IMR-90 (cell line): ENCODE measurements around the gene ABHD1. TPM values are rescaled to one million over a fixed set of nuclear protein-coding genes. Genes with fewer than 3 reads are reported as not detected.

Experiments
- ATAC-seq: fragments of 200-7000 bp; cut with Tn5 transposase; 2 replicates; pipeline ENCODE4 v1.9.1; 2020; ENCODE audit warnings: low read depth, mild to moderate bottlenecking, moderate library complexity
- BruUV-seq: library from RNA; stranded (reverse); fragments of 400-500 nt; replicated peaks from 2 replicates; lab custom pipeline; 2021; lab: Mats Ljungman, UMichigan
- CTCF ChIA-PET: fragments of 300-600 bp; formaldehyde crosslinking; extraction: SDS; loops from one replicate; lab custom pipeline; 2021; ENCODE audit warnings: antibody characterized with exemption; lab: Yijun Ruan, JAX
- POLR2A ChIA-PET: fragments of 300-600 bp; sonication (Branson Sonifier 250); formaldehyde crosslinking; loops from one replicate; lab custom pipeline; 2022; ENCODE audit warnings: antibody characterized with exemption; ENCODE audit not compliant: unreplicated experiment; lab: Charles Lee
- DNase-seq: peaks from one replicate; pipeline ENCODE4 v3.0.0; 2013
- H2AFZ ChIP-seq: replicated peaks from 2 replicates; pipeline ENCODE3; 2013; ENCODE audit warnings: low read length, mild to moderate bottlenecking; ENCODE audit not compliant: poor library complexity
- H2AK5ac ChIP-seq: 2 replicates; pipeline ENCODE4 v1.6.1; 2013; ENCODE audit warnings: low read depth, low read length, inconsistent platforms
- H2AK9ac ChIP-seq: replicated peaks from 2 replicates; pipeline ENCODE3; 2013; ENCODE audit warnings: mild to moderate bottlenecking, low read depth, low read length, moderate library complexity; ENCODE audit not compliant: poor library complexity
- H2BK120ac ChIP-seq: 2 replicates; pipeline ENCODE4 v1.6.1; 2013; ENCODE audit warnings: low read depth, low read length, inconsistent platforms
- H2BK15ac ChIP-seq: 3 replicates; pipeline ENCODE4 v1.6.1; 2013; ENCODE audit warnings: low read depth, low read length, inconsistent platforms
- H2BK20ac ChIP-seq: 2 replicates; pipeline ENCODE4 v1.6.1; 2013; ENCODE audit warnings: low read depth, mild to moderate bottlenecking, inconsistent platforms, low read length, moderate library complexity
- H2BK5ac ChIP-seq: 2 replicates; pipeline ENCODE4 v1.6.1; 2013; ENCODE audit warnings: mild to moderate bottlenecking, low read depth, low read length, inconsistent platforms; ENCODE audit not compliant: poor library complexity, severe bottlenecking
- H3K14ac ChIP-seq: replicated peaks from 2 replicates; pipeline ENCODE4 v1.6.1; 2013; ENCODE audit warnings: low read depth, low read length, inconsistent platforms
- H3K18ac ChIP-seq: 2 replicates; pipeline ENCODE4 v1.6.1; 2013; ENCODE audit warnings: low read depth, low read length, control low read depth
- H3K23ac ChIP-seq: 2 replicates; pipeline ENCODE4 v1.6.1; 2013; ENCODE audit warnings: low read depth, low read length, inconsistent platforms
- H3K27ac ChIP-seq: 2 replicates; pipeline ENCODE4 v1.5.1; 2013; ENCODE audit warnings: mild to moderate bottlenecking, control low read depth, low read length; ENCODE audit not compliant: insufficient read depth
- H3K27me3 ChIP-seq: 2 replicates; pipeline ENCODE4 v1.6.1; 2013; ENCODE audit warnings: low read length; ENCODE audit not compliant: control insufficient read depth, insufficient read depth
- H3K36me3 ChIP-seq: 2 replicates; pipeline ENCODE4 v1.6.1; 2013; ENCODE audit warnings: low read length, mixed read lengths; ENCODE audit not compliant: control insufficient read depth, insufficient read depth
- H3K4ac ChIP-seq: 2 replicates; pipeline ENCODE4 v1.6.1; 2013; ENCODE audit warnings: low read depth, low read length, inconsistent platforms
- H3K4me1 ChIP-seq: 2 replicates; pipeline ENCODE4 v1.6.1; 2013; ENCODE audit warnings: low read length, mixed read lengths; ENCODE audit not compliant: control insufficient read depth, insufficient read depth
- H3K4me2 ChIP-seq: 2 replicates; pipeline ENCODE4 v1.6.1; 2013; ENCODE audit warnings: low read depth, mild to moderate bottlenecking, control low read depth, low read length, moderate library complexity
- H3K4me3 ChIP-seq: 2 replicates; pipeline ENCODE4 v1.5.1; 2013; ENCODE audit warnings: low read depth, mild to moderate bottlenecking, control low read depth, low read length, moderate library complexity; ENCODE audit not compliant: insufficient read depth
- H3K56ac ChIP-seq: 2 replicates; pipeline ENCODE4 v1.6.1; 2013; ENCODE audit warnings: low read length, inconsistent platforms; ENCODE audit not compliant: insufficient read depth; ENCODE audit errors: extremely low read depth
- H3K79me1 ChIP-seq, 2 experiments: 2 replicates each; pipeline ENCODE4 v1.6.1; 2013; ENCODE audit warnings: low read length in 2 of 2, inconsistent platforms in 1 of 2, low read depth in 1 of 2
- H3K9ac ChIP-seq: 2 replicates; pipeline ENCODE4 v1.6.1; 2013; ENCODE audit warnings: low read depth, low read length, control low read depth
- H3K9me1 ChIP-seq: 2 replicates; pipeline ENCODE4 v1.6.1; 2013; ENCODE audit warnings: low read length, inconsistent platforms; ENCODE audit not compliant: insufficient read depth
- H3K9me3 ChIP-seq: 2 replicates; pipeline ENCODE4 v1.6.1; 2013; ENCODE audit warnings: low read length; ENCODE audit not compliant: control insufficient read depth, insufficient read depth
- H4K20me1 ChIP-seq: 2 replicates; pipeline ENCODE4 v1.6.1; 2013; ENCODE audit warnings: low read length, inconsistent platforms; ENCODE audit not compliant: insufficient read depth
- H4K5ac ChIP-seq: 2 replicates; pipeline ENCODE4 v1.6.1; 2013; ENCODE audit warnings: mild to moderate bottlenecking, low read depth, low read length, control low read depth
- H4K8ac ChIP-seq, 2 experiments: 2 replicates each; pipeline ENCODE4 v1.6.1; 2013; ENCODE audit warnings: low read depth in 2 of 2, low read length in 2 of 2, control low read depth in 1 of 2, inconsistent platforms in 1 of 2
- H4K91ac ChIP-seq: 2 replicates; pipeline ENCODE4 v1.6.1; 2013; ENCODE audit warnings: low read depth, low read length, inconsistent platforms; ENCODE audit not compliant: insufficient read depth
- BHLHE40 ChIP-seq: fragments of 150-350 bp; IDR thresholded peaks from 2 replicates; pipeline ENCODE4 v1.6.1; 2016; ENCODE audit warnings: mild to moderate bottlenecking, low read depth, low read length
- CEBPB ChIP-seq: IDR thresholded peaks from 2 replicates; pipeline ENCODE4 v1.6.1; 2012; ENCODE audit warnings: low read depth, low read length, improper control_type of control experiment
- CHD1 ChIP-seq: IDR thresholded peaks from 2 replicates; pipeline ENCODE4 v1.6.1; 2012; ENCODE audit warnings: low read depth, low read length, improper control_type of control experiment
- CTCF ChIP-seq: conservative IDR thresholded peaks from 2 replicates; pipeline ENCODE4 v1.5.1; 2012; ENCODE audit warnings: mild to moderate bottlenecking, low read depth, low read length, improper control_type of control experiment
- ELK1 ChIP-seq: fragments of 150-350 bp; IDR thresholded peaks from 2 replicates; pipeline ENCODE4 v1.6.1; 2016; ENCODE audit warnings: low read depth, mild to moderate bottlenecking, low read length, moderate library complexity, borderline replicate concordance
- MAFK ChIP-seq: IDR thresholded peaks from 2 replicates; pipeline ENCODE4 v1.6.1; 2012; ENCODE audit warnings: low read depth, low read length, improper control_type of control experiment
- MAZ ChIP-seq: IDR thresholded peaks from 2 replicates; pipeline ENCODE4 v1.6.1; 2012; ENCODE audit warnings: low read depth, mild to moderate bottlenecking, low read length, improper control_type of control experiment, moderate library complexity, borderline replicate concordance
- NFE2L2 ChIP-seq: fragments of 150-350 bp; IDR thresholded peaks from 2 replicates; pipeline ENCODE4 v1.6.1; 2016; ENCODE audit warnings: low read depth, mild to moderate bottlenecking, low read length
- POLR2A ChIP-seq: IDR thresholded peaks from 2 replicates; pipeline ENCODE4 v1.6.1; 2012; ENCODE audit warnings: mild to moderate bottlenecking, low read depth, low read length
- RAD21 ChIP-seq: IDR thresholded peaks from 2 replicates; pipeline ENCODE4 v1.6.1; 2012; ENCODE audit warnings: low read length, improper control_type of control experiment
- RCOR1 ChIP-seq: IDR thresholded peaks from 2 replicates; pipeline ENCODE4 v1.6.1; 2012; ENCODE audit warnings: mild to moderate bottlenecking, low read length, improper control_type of control experiment; ENCODE audit not compliant: insufficient replicate concordance
- RFX5 ChIP-seq: IDR thresholded peaks from 2 replicates; pipeline ENCODE4 v1.8.0; 2012; ENCODE audit warnings: low read depth, mild to moderate bottlenecking, low read length, moderate library complexity
- SMC3 ChIP-seq: fragments of 150-350 bp; IDR thresholded peaks from 2 replicates; pipeline ENCODE4 v1.6.1; 2016; ENCODE audit warnings: low read depth, mild to moderate bottlenecking, antibody characterized with exemption, low read length, moderate library complexity
- USF2 ChIP-seq: fragments of 150-350 bp; IDR thresholded peaks from 2 replicates; pipeline ENCODE4 v1.6.1; 2017; ENCODE audit warnings: mild to moderate bottlenecking, antibody characterized with exemption, low read length, low read depth
- WGBS, 2 experiments: methylation state at CpG; one replicate each; pipeline versions ENCODE4 v1.1.5 to v1.1.7; 2013; ENCODE audit warnings: missing lambda C conversion rate in 2 of 2; ENCODE audit not compliant: insufficient read length in 1 of 2; ENCODE audit errors: extremely low coverage in 2 of 2; 5-methylcytosine and 5-hydroxymethylcytosine counted together
- dilution Hi-C: fragments of 300-500 bp; cut with HindIII; formaldehyde crosslinking; loops from one replicate; pipeline ENCODE4 v1.14.3; 2018; ENCODE audit warnings: low sequenced_read_pairs; ENCODE audit not compliant: unreplicated experiment
- in situ Hi-C: fragments of 300-500 bp; cut with MboI; formaldehyde crosslinking; loops from 3 replicates; pipeline ENCODE4 v1.14.3; 2019; ENCODE audit warnings: low sequenced_read_pairs, inconsistent platforms, mixed read lengths
- intact Hi-C: fragments of 100-400 bp; cut with micrococcal nuclease; formaldehyde crosslinking; loops from 2 replicates; pipeline ENCODE4 v1.10.0; 2022
- polyA plus RNA-seq, 3 experiments: library from polyadenylated mRNA; depleted of rRNA; stranded (reverse); fragments of >200 nt; gene quantifications; 2 replicates each; pipeline ENCODE4 v1.2.3, GENCODE V29; 2012; ENCODE audit warnings: low replicate concordance in 1 of 3
- total RNA-seq: library from RNA; depleted of rRNA; stranded (reverse); fragments of >200 nt; gene quantifications from 2 replicates; pipeline ENCODE4 v1.2.3, GENCODE V29; 2012

The ABHD1 gene
- total and polyA plus RNA-seq, 2 of the 4 experiments (the other 2 are of a cell fraction) = 0.24 TPM; not detected in 1

GRCh38 chr2:27118525-27119329 is 4.9 kb upstream of the ABHD1 start, which contains the start of gene CGREF1:
CGREF1 (minus strand) TSS chr2:27119128; CDS start chr2:27104366, 14,762 bp downstream.
- 6% methylated on average over 54 of the region's 84 CpGs; no CpG with 5 or more reads in 1 of the 2 experiments for WGBS, 2 experiments
- H3K27ac ChIP-seq = no peak within 1 kb of the TSS
- in situ Hi-C loops (no loop called here), dilution Hi-C loops (no loop called here), intact Hi-C loops (no loop called here)
- H4K20me1 ChIP-seq = no peaks in the 10 kb centered on the region; the same call in 1 of the 2 replicates
- H3K36me3 ChIP-seq = no peaks in the 10 kb centered on the region
- H3K14ac ChIP-seq = no peak within 1 kb of the TSS
- H3K4me1 ChIP-seq = peaks cover 5% of the 10 kb centered on the region
- no TSS peak for BruUV-seq
- no peak within 1 kb of the TSS for H3K4ac ChIP-seq
- H4K91ac ChIP-seq = peak within 1 kb of the TSS; percentile 39; the same call in 1 of the 2 replicates
- peak within 1 kb of the TSS; percentile 99 for H3K4me2 ChIP-seq
- no peak within 1 kb of the TSS for H4K5ac ChIP-seq
- no peaks in the 10 kb centered on the region; the same call in 1 of the 2 replicates for H3K9me1 ChIP-seq
- no peak within 1 kb of the TSS for H2BK20ac ChIP-seq
- ATAC-seq = peak; percentile 36
- H3K79me1 ChIP-seq = no peaks in the 10 kb centered on the region
- peaks cover 6% of the 10 kb centered on the region; the same call in 1 of the 2 replicates for H3K9me3 ChIP-seq
- ChIA-PET POLR2A (no interaction called here), CTCF (no interaction called here)
- no peak within 1 kb of the TSS for H2BK120ac ChIP-seq
- peak within 1 kb of the TSS; percentile 64 for H3K23ac ChIP-seq
- no peak within 1 kb of the TSS for H2BK15ac ChIP-seq
- no peak within 1 kb of the TSS for H2BK5ac ChIP-seq
- peaks cover 67% of the 10 kb centered on the region for H3K27me3 ChIP-seq
- peak within 1 kb of the TSS in 1 of 2 experiments; percentile 63; a peak in 1 of 4 replicates for H4K8ac ChIP-seq
- no peak within 1 kb of the TSS for H3K18ac ChIP-seq
- H3K9ac ChIP-seq = no peak within 1 kb of the TSS
- H2AFZ ChIP-seq = peak within 1 kb of the TSS; percentile 85
- H3K56ac ChIP-seq = 0 out of 2 replicates have a peak within 1 kb of the TSS, but pooled peaks have one; percentile 16
- DNase-seq = no peak
- no peak within 1 kb of the TSS for H2AK5ac ChIP-seq
- H2AK9ac ChIP-seq = peak within 1 kb of the TSS; percentile 72
- peak within 1 kb of the TSS; percentile 42 for H3K4me3 ChIP-seq
- no peak for TF ChIP-seq ELK1
- TF ChIP-seq NFE2L2 = no peak
- no peak for TF ChIP-seq USF2
- no peak for TF ChIP-seq MAZ
- no peak for TF ChIP-seq CEBPB
- no peak for TF ChIP-seq BHLHE40
- TF ChIP-seq RCOR1 = no peak
- TF ChIP-seq POLR2A = no peak
- TF ChIP-seq CTCF = no peak
- no peak for TF ChIP-seq CHD1
- TF ChIP-seq RFX5 = no peak
- no peak for TF ChIP-seq RAD21
- TF ChIP-seq SMC3 = no peak
- no peak for TF ChIP-seq MAFK
